B cell (primary cell): ENCODE measurements around the gene KCNJ4. TPM values are rescaled to one million over a fixed set of nuclear protein-coding genes. Genes with fewer than 3 reads are reported as not detected.

Experiments used
- ATAC-seq: fragments of 200-7000 bp; cut with Tn5 transposase; one replicate; pipeline ENCODE4 v1.10.0; 2021; ENCODE audit warnings: low read depth, mild to moderate bottlenecking, moderate number of reproducible peaks, moderate library complexity
- CTCF ChIA-PET: fragments of 350-600 bp; sonication (Branson Sonifier 250); formaldehyde crosslinking; loops from one replicate; lab custom pipeline; 2021; ENCODE audit warnings: antibody characterized with exemption, inconsistent platforms; lab: Charles Lee
- POLR2A ChIA-PET: fragments of 350-600 bp; sonication (Branson Sonifier 250); formaldehyde crosslinking; loops from one replicate; lab custom pipeline; 2021; ENCODE audit warnings: antibody characterized with exemption; lab: Charles Lee
- DNase-seq: peaks from one replicate; pipeline ENCODE4 v3.0.0; 2013
- H2AFZ ChIP-seq: 2 replicates; pipeline ENCODE4 v1.6.1; 2012; ENCODE audit warnings: mild to moderate bottlenecking, low read depth, low read length; ENCODE audit not compliant: insufficient read depth, poor library complexity, severe bottlenecking
- H3K27ac ChIP-seq, 2 donors: 1 replicate in 1 of 2; 2 replicates in 1 of 2; pipeline ENCODE4 v1.5.1; 2012 to 2013; ENCODE audit warnings: low read length in 2 of 2, mild to moderate bottlenecking in 2 of 2, moderate library complexity in 1 of 2
- H3K27me3 ChIP-seq, 4 experiments: fragments of 200-600 bp in 1 of 4; sonication (generic) in 1 of 4; replicated peaks in 1 of 4; 1 replicate in 2 of 4; 2 replicates in 2 of 4; pipeline versions ENCODE4 v1.6.1 to v1.7.0; 2013 to 2016; ENCODE audit warnings: low read length in 3 of 4, mild to moderate bottlenecking in 2 of 4, mixed read lengths in 1 of 4, moderate library complexity in 1 of 4; ENCODE audit not compliant: insufficient read depth in 4 of 4, control insufficient read depth in 3 of 4; ENCODE audit errors: control extremely low read depth in 1 of 4
- H3K36me3 ChIP-seq, 2 experiments: replicated peaks in 1 of 2; 1 replicate in 1 of 2; 2 replicates in 1 of 2; pipeline versions ENCODE4 v1.6.1 to v1.7.1; 2013; ENCODE audit warnings: low read length in 1 of 2; ENCODE audit not compliant: insufficient read depth in 2 of 2, control insufficient read depth in 1 of 2; ENCODE audit errors: control extremely low read depth in 1 of 2, extremely low read depth in 1 of 2
- H3K4me1 ChIP-seq, 2 donors: fragments of 200-600 bp in 1 of 2; sonication (generic) in 1 of 2; 1 replicate in 1 of 2; 2 replicates in 1 of 2; pipeline versions ENCODE4 v1.5.1 to v1.6.1; 2013 to 2017; ENCODE audit warnings: low read length in 2 of 2; ENCODE audit not compliant: control insufficient read depth in 2 of 2, insufficient read depth in 2 of 2
- H3K4me2 ChIP-seq: replicated peaks from 2 replicates; pipeline ENCODE3; 2012; ENCODE audit warnings: mild to moderate bottlenecking, low read depth, low read length; ENCODE audit not compliant: poor library complexity, severe bottlenecking
- H3K4me3 ChIP-seq, 5 experiments: fragments of 200-600 bp in 1 of 5; sonication (generic) in 1 of 5; 1 replicate in 3 of 5; 2 replicates in 2 of 5; pipeline versions ENCODE4 v1.5.1 to v1.7.0; 2011 to 2016; ENCODE audit warnings: low read length in 4 of 5, mild to moderate bottlenecking in 4 of 5, low read depth in 2 of 5, control low read depth in 1 of 5, moderate library complexity in 1 of 5; ENCODE audit not compliant: insufficient read depth in 1 of 5; ENCODE audit errors: control extremely low read depth in 1 of 5, extremely low read depth in 1 of 5
- H3K79me2 ChIP-seq: fragments of 200-600 bp; sonication (generic); one replicate; pipeline ENCODE4 v1.6.0; 2016; ENCODE audit warnings: low read length; ENCODE audit not compliant: control insufficient read depth, insufficient read depth
- H3K9ac ChIP-seq: fragments of 200-600 bp; sonication (generic); 2 replicates; pipeline ENCODE4 v1.6.1; 2017; ENCODE audit warnings: mild to moderate bottlenecking, low read length, moderate library complexity
- H3K9me3 ChIP-seq, 3 donors: one replicate each; pipeline versions ENCODE4 v1.6.1 to v1.7.1; 2013; ENCODE audit warnings: low read length in 2 of 3; ENCODE audit not compliant: control insufficient read depth in 2 of 3, insufficient read depth in 1 of 3; ENCODE audit errors: control extremely low read depth in 1 of 3
- H4K20me1 ChIP-seq: 2 replicates; pipeline ENCODE4 v1.6.0; 2012; ENCODE audit warnings: mild to moderate bottlenecking, low read length; ENCODE audit not compliant: insufficient read depth, control insufficient read depth, poor library complexity, severe bottlenecking
- H3K27ac Mint-ChIP-seq: one replicate; pipeline ENCODE4 v1.8.0; 2021; ENCODE audit warnings: mixed read lengths
- H3K27me3 Mint-ChIP-seq: one replicate; pipeline ENCODE4 v1.8.0; 2021; ENCODE audit warnings: mixed read lengths
- H3K4me1 Mint-ChIP-seq: one replicate; pipeline ENCODE4 v1.8.0; 2021; ENCODE audit warnings: mixed read lengths
- H3K4me3 Mint-ChIP-seq: one replicate; pipeline ENCODE4 v1.8.0; 2021; ENCODE audit warnings: mixed read lengths
- H3K9me3 Mint-ChIP-seq: one replicate; pipeline ENCODE4 v1.8.0; 2022; ENCODE audit warnings: mixed read lengths; ENCODE audit not compliant: insufficient read depth
- EZH2 ChIP-seq: IDR thresholded peaks from 2 replicates; pipeline ENCODE4 v1.6.1; 2012; ENCODE audit warnings: borderline replicate concordance, low read depth, mild to moderate bottlenecking, moderate library complexity, low read length; ENCODE audit not compliant: insufficient read depth, poor library complexity, severe bottlenecking
- WGBS: methylation state at CpG from one replicate; pipeline ENCODE4 v1.1.5; 2013; ENCODE audit warnings: missing lambda C conversion rate; ENCODE audit not compliant: insufficient coverage; 5-methylcytosine and 5-hydroxymethylcytosine counted together
- intact Hi-C: fragments of 100-400 bp; cut with micrococcal nuclease; formaldehyde crosslinking; loops from one replicate; pipeline ENCODE4 v1.10.0; 2022
- polyA plus RNA-seq: library from polyadenylated mRNA; depleted of rRNA; stranded (reverse); fragments of >200 nt; gene quantifications from 2 replicates; pipeline ENCODE4 v1.2.3, GENCODE V29; 2012
- total RNA-seq, 2 donors: library from RNA; stranded (reverse); fragments of 120-200 nt in 1 of 2; gene quantifications; 1 replicate in 1 of 2; 2 replicates in 1 of 2; pipeline versions ENCODE4 v1.2.3 to v1.2.4, GENCODE V29; 2013 to 2022
- TF ChIP-seq, protein P1 (sequence below): fragments of 200-600 bp; IDR thresholded peaks from one replicate; pipeline ENCODE4 v1.8.0; 2022; ENCODE audit warnings: antibody characterized with exemption, mild to moderate bottlenecking

The KCNJ4 gene
- total and polyA plus RNA-seq, 2 donors (not counting 1 experiment from before 2014, with no cell fraction given), result not detected

DNA sequence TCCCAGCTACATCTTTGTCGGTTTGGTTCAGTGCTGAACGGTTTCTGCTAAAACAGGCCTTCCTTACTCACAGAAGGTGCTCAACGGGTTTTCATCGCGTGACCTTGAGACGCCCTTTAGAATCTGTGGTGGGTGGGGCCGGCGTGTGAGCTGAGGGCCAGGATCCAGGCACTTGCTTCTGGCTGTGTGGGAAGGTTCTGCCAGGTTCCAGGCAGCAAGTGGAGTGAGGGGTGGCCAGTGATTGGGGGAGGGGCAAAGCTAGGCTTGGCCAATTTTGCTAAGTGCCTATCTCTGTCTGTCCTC lies 35.2 kb downstream of the KCNJ4 start:
- intact Hi-C loops, result no loop called here
- no peaks in the 10 kb centered on the region for H3K9me3 Mint-ChIP-seq
- POLR2A ChIA-PET, result no interaction called here

DNA sequence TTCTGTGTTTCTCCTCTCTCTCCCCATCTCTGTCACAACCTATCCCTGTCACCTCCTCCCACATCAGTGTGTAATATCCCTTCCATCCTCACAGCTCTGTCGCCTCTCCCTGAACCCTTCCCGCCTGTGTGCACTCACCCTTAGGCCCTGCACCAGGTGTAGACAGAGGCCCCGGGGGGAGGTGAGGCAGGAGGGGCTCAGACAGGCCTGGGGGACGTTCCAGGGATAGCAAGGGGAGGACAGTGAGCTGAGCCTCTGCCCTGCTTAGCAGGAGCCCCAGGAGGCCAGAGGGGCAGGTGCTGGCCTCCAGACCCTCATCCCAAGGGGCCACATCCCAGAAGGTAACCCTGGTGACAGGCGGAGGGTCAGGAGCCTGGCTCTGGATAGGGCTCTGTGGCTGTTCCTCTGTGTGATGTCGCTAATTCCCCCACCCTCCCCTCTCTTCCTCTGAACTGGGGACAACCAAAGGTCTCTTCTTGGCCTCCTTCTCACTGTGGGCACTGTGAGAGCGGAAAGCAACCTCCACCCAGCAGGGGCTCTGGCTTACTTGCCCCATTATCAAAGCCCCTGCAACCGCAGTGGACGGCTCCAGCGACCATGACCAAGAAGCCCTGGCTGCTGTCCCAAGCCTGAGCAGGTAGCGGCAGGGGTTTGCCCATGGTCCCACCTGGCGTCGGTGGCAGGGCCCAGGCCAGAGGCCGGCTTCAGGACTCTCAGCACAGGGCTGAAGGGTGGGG lies 35.7 kb downstream of the KCNJ4 start:
- Mint-ChIP-seq H3K4me3 (no peak overlapping the region), H3K27me3 (no peaks in the 10 kb centered on the region), H3K9me3 (no peaks in the 10 kb centered on the region), H3K27ac (no peak overlapping the region), H3K4me1 (no peaks in the 10 kb centered on the region)
- Histone ChIP-seq H3K79me2 (no peaks in the 10 kb centered on the region), H3K36me3 (no peaks in the 10 kb centered on the region), H3K27ac (no peak overlapping the region), H3K4me2 (no peak overlapping the region), H3K27me3 (no peaks in the 10 kb centered on the region), H3K9ac (no peak overlapping the region), H2AFZ (no peak overlapping the region), H3K9me3 (no peaks in the 10 kb centered on the region), H3K4me3 (no peak overlapping the region), H4K20me1 (no peaks in the 10 kb centered on the region), H3K4me1 (no peaks in the 10 kb centered on the region)
- no peak for ATAC-seq
- no peak for TF ChIP-seq EZH2
- TF ChIP-seq, protein P1, sequence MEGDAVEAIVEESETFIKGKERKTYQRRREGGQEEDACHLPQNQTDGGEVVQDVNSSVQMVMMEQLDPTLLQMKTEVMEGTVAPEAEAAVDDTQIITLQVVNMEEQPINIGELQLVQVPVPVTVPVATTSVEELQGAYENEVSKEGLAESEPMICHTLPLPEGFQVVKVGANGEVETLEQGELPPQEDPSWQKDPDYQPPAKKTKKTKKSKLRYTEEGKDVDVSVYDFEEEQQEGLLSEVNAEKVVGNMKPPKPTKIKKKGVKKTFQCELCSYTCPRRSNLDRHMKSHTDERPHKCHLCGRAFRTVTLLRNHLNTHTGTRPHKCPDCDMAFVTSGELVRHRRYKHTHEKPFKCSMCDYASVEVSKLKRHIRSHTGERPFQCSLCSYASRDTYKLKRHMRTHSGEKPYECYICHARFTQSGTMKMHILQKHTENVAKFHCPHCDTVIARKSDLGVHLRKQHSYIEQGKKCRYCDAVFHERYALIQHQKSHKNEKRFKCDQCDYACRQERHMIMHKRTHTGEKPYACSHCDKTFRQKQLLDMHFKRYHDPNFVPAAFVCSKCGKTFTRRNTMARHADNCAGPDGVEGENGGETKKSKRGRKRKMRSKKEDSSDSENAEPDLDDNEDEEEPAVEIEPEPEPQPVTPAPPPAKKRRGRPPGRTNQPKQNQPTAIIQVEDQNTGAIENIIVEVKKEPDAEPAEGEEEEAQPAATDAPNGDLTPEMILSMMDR, result no peak
- CTCF ChIA-PET, result no interaction called here
- no peak for DNase-seq
- 92% methylated on average over 13 of the region's 14 CpGs for WGBS
- intact Hi-C loops, result no loop called here
- POLR2A ChIA-PET, result no interaction called here

More for the DNA sequence above, 35.2 kb downstream of the KCNJ4 start:
- no peaks in the 10 kb centered on the region for H3K27me3 ChIP-seq
- Mint-ChIP-seq H3K27me3 (no peaks in the 10 kb centered on the region), H3K4me3 (no peak overlapping the region), H3K4me1 (no peaks in the 10 kb centered on the region), H3K27ac (no peak overlapping the region)
- H4K20me1 ChIP-seq, result no peaks in the 10 kb centered on the region
- DNase-seq (no peak), ATAC-seq (no peak)
- no peak for TF ChIP-seq EZH2
- TF ChIP-seq, protein P1, result no peak
- no peak overlapping the region for H3K4me3 ChIP-seq
- WGBS, result 97% methylated on average over 6 of the region's 8 CpGs
- no peak overlapping the region for H3K9ac ChIP-seq
- no peak overlapping the region for H3K4me2 ChIP-seq
- H3K9me3 ChIP-seq, result no peaks in the 10 kb centered on the region
- H3K4me1 ChIP-seq, result no peaks in the 10 kb centered on the region
- no peaks in the 10 kb centered on the region for H3K36me3 ChIP-seq
- H3K79me2 ChIP-seq, result no peaks in the 10 kb centered on the region
- H3K27ac ChIP-seq, result no peak overlapping the region
- no peak overlapping the region for H2AFZ ChIP-seq
- CTCF ChIA-PET, result no interaction called here
